Astrocyte (in vitro differentiated cells and primary cell): ENCODE results near the gene ADCY5. TPM values are rescaled to one million over a fixed set of nuclear protein-coding genes. Genes with fewer than 3 reads are reported as not detected.

Source experiments
- DNase-seq: peaks from one replicate; pipeline ENCODE4 v3.0.0-alpha.2; 2010; ENCODE audit warnings: low read depth
- FAIRE-seq: peaks from 2 replicates; lab custom pipeline; 2011; peaks lifted over from hg19 to GRCh38; lab: Jason Lieb, UNC
- H2AFZ ChIP-seq: 2 replicates; pipeline ENCODE4 v1.6.0; 2012; ENCODE audit warnings: low read depth, low read length, inconsistent platforms
- H3K27ac ChIP-seq: 2 replicates; pipeline ENCODE4 v1.5.1; 2011; ENCODE audit warnings: low read depth, low read length, inconsistent platforms
- H3K27me3 ChIP-seq: 2 replicates; pipeline ENCODE4 v1.6.0; 2011; ENCODE audit warnings: low read length, inconsistent platforms; ENCODE audit not compliant: insufficient read depth
- H3K36me3 ChIP-seq: 2 replicates; pipeline ENCODE4 v1.5.1; 2011; ENCODE audit warnings: low read length, inconsistent platforms; ENCODE audit not compliant: insufficient read depth
- H3K4me1 ChIP-seq: 2 replicates; pipeline ENCODE4 v1.5.1; 2011; ENCODE audit warnings: low read length, inconsistent platforms; ENCODE audit not compliant: insufficient read depth
- H3K4me2 ChIP-seq: 2 replicates; pipeline ENCODE4 v1.6.0; 2012; ENCODE audit warnings: low read length, inconsistent platforms
- H3K4me3 ChIP-seq: 2 replicates; pipeline ENCODE4 v1.5.1; 2011; ENCODE audit warnings: low read depth, mild to moderate bottlenecking, low read length, inconsistent platforms; ENCODE audit not compliant: insufficient read depth
- H3K79me2 ChIP-seq: 2 replicates; pipeline ENCODE4 v1.6.0; 2012; ENCODE audit warnings: mild to moderate bottlenecking, low read length, inconsistent platforms; ENCODE audit not compliant: insufficient read depth
- H3K9ac ChIP-seq: 2 replicates; pipeline ENCODE4 v1.6.0; 2012; ENCODE audit warnings: mild to moderate bottlenecking, low read length, inconsistent platforms
- H3K9me3 ChIP-seq: 2 replicates; pipeline ENCODE4 v1.5.1; 2012; ENCODE audit warnings: low read depth, mild to moderate bottlenecking, low read length, inconsistent platforms; ENCODE audit not compliant: insufficient read depth
- H4K20me1 ChIP-seq: 2 replicates; pipeline ENCODE4 v1.6.0; 2012; ENCODE audit warnings: low read length, inconsistent platforms; ENCODE audit not compliant: insufficient read depth
- H3K27ac Mint-ChIP-seq: one replicate; pipeline ENCODE4 v1.8.0; 2021; ENCODE audit warnings: mild to moderate bottlenecking, mixed read lengths; ENCODE audit not compliant: unreplicated experiment
- H3K27me3 Mint-ChIP-seq: one replicate; pipeline ENCODE4 v1.8.0; 2021; ENCODE audit warnings: low read depth, mixed read lengths; ENCODE audit not compliant: unreplicated experiment
- H3K36me3 Mint-ChIP-seq: one replicate; pipeline ENCODE4 v1.8.0; 2021; ENCODE audit warnings: low read depth, mixed read lengths; ENCODE audit not compliant: unreplicated experiment
- H3K4me1 Mint-ChIP-seq: one replicate; pipeline ENCODE4 v1.8.0; 2021; ENCODE audit warnings: low read depth, mixed read lengths; ENCODE audit not compliant: unreplicated experiment
- H3K4me3 Mint-ChIP-seq: one replicate; pipeline ENCODE4 v1.8.0; 2021; ENCODE audit warnings: mild to moderate bottlenecking, moderate library complexity, mixed read lengths; ENCODE audit not compliant: unreplicated experiment
- H3K9me3 Mint-ChIP-seq: one replicate; pipeline ENCODE4 v1.8.0; 2021; ENCODE audit warnings: mild to moderate bottlenecking, mixed read lengths; ENCODE audit not compliant: unreplicated experiment
- EZH2 ChIP-seq: IDR thresholded peaks from 2 replicates; pipeline ENCODE4 v1.6.1; 2012; ENCODE audit warnings: mild to moderate bottlenecking, low read length, inconsistent platforms; ENCODE audit not compliant: insufficient read depth
- total RNA-seq: library from RNA; stranded (reverse); gene quantifications from 2 replicates; pipeline ENCODE4 v1.2.1, GENCODE V29; 2021
- TF ChIP-seq, protein P1 (sequence below): IDR thresholded peaks from 2 replicates; pipeline ENCODE4 v1.5.1; 2011; ENCODE audit warnings: low read depth, mild to moderate bottlenecking, inconsistent platforms, low read length, moderate library complexity; ENCODE audit not compliant: insufficient read depth

The ADCY5 gene
- total RNA-seq, 1 donor from 2014 or later: 1.2 TPM

DNA sequence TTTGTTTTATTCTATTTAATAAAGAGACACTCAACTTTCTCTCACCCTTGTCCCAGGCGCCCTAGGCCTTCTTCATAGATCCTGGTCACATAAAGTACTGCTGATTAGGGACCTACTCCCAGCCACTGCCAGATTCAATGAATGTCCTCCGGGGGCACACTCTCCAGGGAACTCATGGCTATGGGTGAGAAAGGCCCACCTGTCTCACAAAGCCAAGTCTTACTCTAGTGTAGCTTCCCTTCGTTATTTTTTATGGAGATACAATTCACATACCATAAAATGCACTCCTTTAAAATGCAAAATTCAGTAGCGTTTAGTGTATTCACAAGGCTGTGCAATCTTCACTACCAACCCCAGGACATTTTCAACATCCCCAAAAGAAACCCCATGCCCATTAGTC, 87.8 kb downstream of the ADCY5 start:
- Histone ChIP-seq H3K27ac (no peak overlapping the region), H3K4me1 (no peaks in the 10 kb centered on the region), H3K9me3 (peaks cover 2% of the 10 kb centered on the region), H3K36me3 (no peaks in the 10 kb centered on the region), H3K4me3 (no peak overlapping the region), H2AFZ (no peak overlapping the region), H3K79me2 (no peaks in the 10 kb centered on the region), H3K27me3 (peaks cover 23% of the 10 kb centered on the region), H4K20me1 (peaks cover 4% of the 10 kb centered on the region), H3K4me2 (no peak overlapping the region), H3K9ac (no peak overlapping the region)
- Mint-ChIP-seq H3K36me3 (no peaks in the 10 kb centered on the region), H3K4me1 (peaks cover 3% of the 10 kb centered on the region), H3K27ac (no peak overlapping the region), H3K9me3 (peaks cover 2% of the 10 kb centered on the region), H3K4me3 (no peak overlapping the region), H3K27me3 (peaks cover 38% of the 10 kb centered on the region)
- no peak for DNase-seq
- TF ChIP-seq, protein P1, sequence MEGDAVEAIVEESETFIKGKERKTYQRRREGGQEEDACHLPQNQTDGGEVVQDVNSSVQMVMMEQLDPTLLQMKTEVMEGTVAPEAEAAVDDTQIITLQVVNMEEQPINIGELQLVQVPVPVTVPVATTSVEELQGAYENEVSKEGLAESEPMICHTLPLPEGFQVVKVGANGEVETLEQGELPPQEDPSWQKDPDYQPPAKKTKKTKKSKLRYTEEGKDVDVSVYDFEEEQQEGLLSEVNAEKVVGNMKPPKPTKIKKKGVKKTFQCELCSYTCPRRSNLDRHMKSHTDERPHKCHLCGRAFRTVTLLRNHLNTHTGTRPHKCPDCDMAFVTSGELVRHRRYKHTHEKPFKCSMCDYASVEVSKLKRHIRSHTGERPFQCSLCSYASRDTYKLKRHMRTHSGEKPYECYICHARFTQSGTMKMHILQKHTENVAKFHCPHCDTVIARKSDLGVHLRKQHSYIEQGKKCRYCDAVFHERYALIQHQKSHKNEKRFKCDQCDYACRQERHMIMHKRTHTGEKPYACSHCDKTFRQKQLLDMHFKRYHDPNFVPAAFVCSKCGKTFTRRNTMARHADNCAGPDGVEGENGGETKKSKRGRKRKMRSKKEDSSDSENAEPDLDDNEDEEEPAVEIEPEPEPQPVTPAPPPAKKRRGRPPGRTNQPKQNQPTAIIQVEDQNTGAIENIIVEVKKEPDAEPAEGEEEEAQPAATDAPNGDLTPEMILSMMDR: no peak
- TF ChIP-seq EZH2: no peak
- no peak for FAIRE-seq

DNA sequence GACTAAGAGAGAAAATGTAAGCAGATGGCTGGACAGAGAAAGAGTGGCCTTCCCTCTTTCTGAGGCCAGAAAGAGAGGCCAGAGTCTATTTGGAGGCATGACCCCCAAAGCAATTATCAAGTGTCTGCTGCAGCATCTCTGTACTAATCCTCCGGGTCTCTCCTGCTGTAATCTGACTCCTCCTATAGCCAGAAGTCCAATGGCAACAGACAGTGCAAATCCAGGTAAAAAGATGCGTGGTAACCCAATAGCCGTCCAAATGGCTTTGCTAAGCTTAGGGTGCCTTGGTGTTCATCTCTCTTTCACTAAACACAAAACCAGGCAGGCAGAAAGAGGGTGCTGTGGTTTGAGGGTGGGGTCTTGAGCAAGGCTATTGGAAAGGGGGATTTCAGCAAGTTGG, 91.6 kb downstream of the ADCY5 start:
- Histone ChIP-seq H3K9me3 (peaks cover 1% of the 10 kb centered on the region), H3K9ac (no peak overlapping the region), H3K4me1 (peaks cover 4% of the 10 kb centered on the region), H4K20me1 (no peaks in the 10 kb centered on the region), H3K27me3 (peaks cover 19% of the 10 kb centered on the region), H3K36me3 (no peaks in the 10 kb centered on the region), H3K4me3 (no peak overlapping the region), H2AFZ (no peak overlapping the region), H3K4me2 (no peak overlapping the region), H3K79me2 (no peaks in the 10 kb centered on the region), H3K27ac (no peak overlapping the region)
- H3K27ac Mint-ChIP-seq: no peak overlapping the region
- no peaks in the 10 kb centered on the region for H3K36me3 Mint-ChIP-seq
- FAIRE-seq (no peak), DNase-seq (no peak)
- H3K4me3 Mint-ChIP-seq: no peak overlapping the region
- peaks cover 4% of the 10 kb centered on the region for H3K4me1 Mint-ChIP-seq
- TF ChIP-seq, protein P1: no peak
- TF ChIP-seq EZH2: no peak
- peaks cover 9% of the 10 kb centered on the region for H3K9me3 Mint-ChIP-seq
- peaks cover 37% of the 10 kb centered on the region for H3K27me3 Mint-ChIP-seq

DNA sequence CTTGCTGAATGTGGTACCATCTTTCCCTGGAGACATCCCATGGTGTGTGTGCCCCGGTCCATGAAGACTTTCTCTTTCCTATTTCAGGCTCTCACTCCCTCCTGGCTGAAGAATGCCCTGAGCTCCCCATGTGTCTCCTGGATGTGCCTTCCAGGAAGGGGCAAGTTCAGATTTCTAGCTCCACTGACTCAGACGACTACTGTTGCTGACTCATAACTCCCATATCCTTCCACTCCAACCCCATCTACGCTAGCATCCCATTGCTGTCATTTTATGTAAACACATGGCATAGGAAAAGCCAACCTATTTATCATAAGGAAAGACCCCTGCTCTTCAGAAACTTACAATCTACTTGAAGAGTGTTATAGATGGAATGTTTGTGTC, 95.0 kb downstream of the ADCY5 start:
- Mint-ChIP-seq H3K27ac (peak overlapping the region; percentile 77), H3K36me3 (no peaks in the 10 kb centered on the region), H3K9me3 (peaks cover 7% of the 10 kb centered on the region), H3K4me1 (peaks cover 4% of the 10 kb centered on the region), H3K27me3 (peaks cover 41% of the 10 kb centered on the region), H3K4me3 (no peak overlapping the region)
- Histone ChIP-seq H3K4me2 (no peak overlapping the region), H4K20me1 (no peaks in the 10 kb centered on the region), H3K4me3 (no peak overlapping the region), H3K4me1 (peaks cover 4% of the 10 kb centered on the region), H3K9ac (no peak overlapping the region), H3K36me3 (no peaks in the 10 kb centered on the region), H3K27ac (no peak overlapping the region), H3K9me3 (no peaks in the 10 kb centered on the region), H3K27me3 (peaks cover 20% of the 10 kb centered on the region), H2AFZ (no peak overlapping the region), H3K79me2 (no peaks in the 10 kb centered on the region)
- TF ChIP-seq, protein P1: no peak
- no peak for TF ChIP-seq EZH2
- FAIRE-seq: no peak
- DNase-seq: peak; percentile 56
